Tibial nerve (tissue), 4 donors: ENCODE results near the gene TBC1D9. TPM values are rescaled to one million over a fixed set of nuclear protein-coding genes. Genes with fewer than 3 reads are reported as not detected.

ENCODE experiments used
- DNase-seq, 2 donors: peaks; one replicate each; pipeline ENCODE4 v3.0.0-alpha.2; 2019; ENCODE audit warnings: low spot score in 2 of 2
- H3K27ac ChIP-seq, 4 donors: fragments of 200-600 bp; sonication (generic) in 3 of 4; one replicate each; pipeline ENCODE4 v1.5.1; 2017 to 2019; ENCODE audit warnings: mild to moderate bottlenecking in 1 of 4
- H3K27me3 ChIP-seq, 2 donors: fragments of 200-600 bp; sonication (generic) in 1 of 2; one replicate each; pipeline versions ENCODE4 v1.5.1 to v1.6.0; 2017 to 2019
- H3K36me3 ChIP-seq, 3 donors: fragments of 200-600 bp; sonication (generic); one replicate each; pipeline ENCODE4 v1.5.1; 2018 to 2019
- H3K4me1 ChIP-seq, 4 donors: fragments of 200-600 bp; sonication (generic) in 3 of 4; one replicate each; pipeline ENCODE4 v1.5.1; 2017 to 2019
- H3K4me3 ChIP-seq, 4 donors: fragments of 200-600 bp; sonication (generic) in 3 of 4; one replicate each; pipeline ENCODE4 v1.5.1; 2017 to 2019; ENCODE audit warnings: mild to moderate bottlenecking in 1 of 4, moderate library complexity in 1 of 4
- H3K9me3 ChIP-seq, 4 donors: fragments of 200-600 bp; sonication (generic) in 3 of 4; one replicate each; pipeline ENCODE4 v1.5.1; 2017 to 2019
- CTCF ChIP-seq, 5 experiments: fragments of 200-600 bp in 3 of 5; fragments of 450-650 bp in 2 of 5; sonication (generic) in 3 of 5; IDR thresholded peaks; one replicate each; pipeline ENCODE4 v1.5.1; 2016 to 2019; ENCODE audit warnings: antibody characterized with exemption in 5 of 5, mild to moderate bottlenecking in 3 of 5, moderate library complexity in 2 of 5
- EP300 ChIP-seq, 2 donors: sonication (generic); formaldehyde crosslinking; IDR thresholded peaks; one replicate each; pipeline ENCODE4 v1.6.1; 2017; ENCODE audit warnings: antibody characterized with exemption in 2 of 2, mild to moderate bottlenecking in 1 of 2
- POLR2A ChIP-seq, 2 donors: fragments of 450-650 bp; IDR thresholded peaks; one replicate each; pipeline ENCODE4 v1.6.1; 2017; ENCODE audit warnings: antibody characterized with exemption in 2 of 2, mild to moderate bottlenecking in 2 of 2, moderate library complexity in 2 of 2
- WGBS, 2 donors: methylation state at CpG; one replicate each; pipeline ENCODE4 v1.1.5; 2018; 5-methylcytosine and 5-hydroxymethylcytosine counted together
- total RNA-seq, 4 donors: library from RNA; depleted of rRNA; stranded (reverse); fragments of >200 nt; gene quantifications; one replicate each; pipeline ENCODE4 v1.1.0, GENCODE V29; 2016

TBC1D9 gene
- total RNA-seq, 4 donors from 2014 or later = 18.4 to 23.7 (median 19.6) TPM

- H3K27ac ChIP-seq = no peak overlapping the region
- TF ChIP-seq POLR2A (IDR thresholded peaks at IDR 0.05) (no peak), CTCF (IDR thresholded peaks at IDR 0.05) (no peak), EP300 (IDR thresholded peaks at IDR 0.05) (no peak)
- H3K4me1 ChIP-seq = peaks cover 0 to 23% (median 8%) of the 10 kb centered on the region in 4 donors
- no peaks in the 10 kb centered on the region for H3K27me3 ChIP-seq
- no peak for DNase-seq
- H3K36me3 ChIP-seq = no peaks in the 10 kb centered on the region
- WGBS, 2 donors = 83 to 88% methylated on average over 2 of the region's 2 CpGs
- no peaks in the 10 kb centered on the region for H3K9me3 ChIP-seq
- no peak overlapping the region for H3K4me3 ChIP-seq
Observed at GRCh38 chr4:140706276-140706625, 49.9 kb downstream of the TBC1D9 start.

- H3K4me1 ChIP-seq = peaks cover 0 to 23% (median 8%) of the 10 kb centered on the region in 4 donors
- no peaks in the 10 kb centered on the region for H3K27me3 ChIP-seq
- no peak overlapping the region for H3K27ac ChIP-seq
- TF ChIP-seq EP300 (IDR thresholded peaks at IDR 0.05) (no peak), POLR2A (IDR thresholded peaks at IDR 0.05) (no peak)
- no peak for DNase-seq
- no peak overlapping the region for H3K4me3 ChIP-seq
- H3K9me3 ChIP-seq = no peaks in the 10 kb centered on the region
- 84 to 94% methylated on average over 8 of the region's 8 CpGs for WGBS, 2 donors
- H3K36me3 ChIP-seq = peaks cover 0 to under 1% (median 0%) of the 10 kb centered on the region in 3 donors
Observed at GRCh38 chr4:140705625-140706275, 50.4 kb downstream of the TBC1D9 start.

- Histone ChIP-seq H3K27ac (no peak overlapping the region), H3K9me3 (no peaks in the 10 kb centered on the region), H3K27me3 (no peaks in the 10 kb centered on the region), H3K4me3 (no peak overlapping the region), H3K36me3 (peaks cover 0 to 8% (median 0%) of the 10 kb centered on the region in 3 donors), H3K4me1 (peaks cover 0 to 23% (median 8%) of the 10 kb centered on the region in 4 donors)
- no peak for DNase-seq
- 90 to 93% methylated on average over 2 of the region's 2 CpGs for WGBS, 2 donors
- TF ChIP-seq EP300 (IDR thresholded peaks at IDR 0.05) (no peak), POLR2A (IDR thresholded peaks at IDR 0.05) (no peak), CTCF (IDR thresholded peaks at IDR 0.05) (no peak)
Observed at GRCh38 chr4:140704964-140705363, 51.2 kb downstream of the TBC1D9 start.

GRCh38 chr4:140704392-140704960 lies 51.7 kb downstream of the TBC1D9 start:
- no peaks in the 10 kb centered on the region for H3K9me3 ChIP-seq
- TF ChIP-seq EP300 (IDR thresholded peaks at IDR 0.05) = no peak
- TF ChIP-seq POLR2A (IDR thresholded peaks at IDR 0.05) = no peak
- no peak for TF ChIP-seq CTCF (IDR thresholded peaks at IDR 0.05)
- no peak for DNase-seq
- no peak overlapping the region for H3K27ac ChIP-seq
- WGBS, 2 donors = 90 to 96% methylated on average over 4 of the region's 4 CpGs
- peaks cover 0 to 10% (median 0%) of the 10 kb centered on the region in 3 donors for H3K36me3 ChIP-seq
- H3K4me1 ChIP-seq = peaks cover 0 to 23% (median 8%) of the 10 kb centered on the region in 4 donors
- no peak overlapping the region for H3K4me3 ChIP-seq
- no peaks in the 10 kb centered on the region for H3K27me3 ChIP-seq

GRCh38 chr4:140703463-140703862 lies 52.7 kb downstream of the TBC1D9 start:
- DNase-seq = no peak
- Histone ChIP-seq H3K9me3 (no peaks in the 10 kb centered on the region), H3K4me1 (peaks cover 0 to 23% (median 8%) of the 10 kb centered on the region in 4 donors), H3K36me3 (peaks cover 0 to 10% (median 0%) of the 10 kb centered on the region in 3 donors), H3K4me3 (no peak overlapping the region), H3K27ac (no peak overlapping the region), H3K27me3 (no peaks in the 10 kb centered on the region)
- 21 to 31% methylated on average over 2 of the region's 2 CpGs for WGBS, 2 donors
- TF ChIP-seq EP300 (IDR thresholded peaks at IDR 0.05) (no peak), CTCF (IDR thresholded peaks at IDR 0.05) (no peak), POLR2A (IDR thresholded peaks at IDR 0.05) (no peak)
